ENCODE results near the gene CFAP58.

CFAP58 gene

DNA sequence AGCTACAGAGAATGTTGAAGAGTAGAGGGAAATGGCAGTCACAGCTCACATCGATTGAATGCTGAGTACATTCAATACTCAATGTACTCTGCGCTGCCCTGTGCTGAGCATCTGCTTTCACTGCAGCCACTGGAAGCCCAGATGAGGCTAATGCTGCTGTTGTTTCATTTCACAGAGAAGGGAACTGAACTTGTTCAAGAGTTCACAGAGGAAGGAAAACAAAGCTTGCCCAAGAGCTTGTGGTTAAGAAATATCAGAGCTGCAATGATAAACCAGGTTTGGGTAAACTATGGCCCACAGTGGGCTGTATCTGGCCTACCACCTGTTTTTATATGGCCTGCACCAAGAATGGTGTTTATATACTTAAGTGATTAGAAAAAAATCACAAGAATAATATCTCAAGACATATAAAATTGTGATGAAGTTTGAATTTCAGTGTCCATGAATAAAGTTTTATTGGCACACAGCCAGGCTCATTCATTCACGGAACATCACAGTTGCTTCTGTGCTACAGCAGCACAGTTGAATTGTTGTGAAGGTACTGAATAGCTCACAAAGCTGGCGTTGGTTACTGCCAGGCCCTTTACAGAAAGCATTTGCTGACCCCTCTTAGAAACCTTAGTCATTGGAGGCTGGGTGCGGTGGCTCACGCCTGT lies 64.1 kb downstream of the CFAP58 start:
- H3K4me3 ChIP-seq (ENCODE audit: low read depth, low read length) = no peak overlapping the region
- in situ Hi-C loops (cut with HindIII; ENCODE audit: low sequenced_read_pairs) = no loop called here
- no peak for DNase-seq (ENCODE audit: low read depth)
- TF ChIP-seq, protein P1, sequence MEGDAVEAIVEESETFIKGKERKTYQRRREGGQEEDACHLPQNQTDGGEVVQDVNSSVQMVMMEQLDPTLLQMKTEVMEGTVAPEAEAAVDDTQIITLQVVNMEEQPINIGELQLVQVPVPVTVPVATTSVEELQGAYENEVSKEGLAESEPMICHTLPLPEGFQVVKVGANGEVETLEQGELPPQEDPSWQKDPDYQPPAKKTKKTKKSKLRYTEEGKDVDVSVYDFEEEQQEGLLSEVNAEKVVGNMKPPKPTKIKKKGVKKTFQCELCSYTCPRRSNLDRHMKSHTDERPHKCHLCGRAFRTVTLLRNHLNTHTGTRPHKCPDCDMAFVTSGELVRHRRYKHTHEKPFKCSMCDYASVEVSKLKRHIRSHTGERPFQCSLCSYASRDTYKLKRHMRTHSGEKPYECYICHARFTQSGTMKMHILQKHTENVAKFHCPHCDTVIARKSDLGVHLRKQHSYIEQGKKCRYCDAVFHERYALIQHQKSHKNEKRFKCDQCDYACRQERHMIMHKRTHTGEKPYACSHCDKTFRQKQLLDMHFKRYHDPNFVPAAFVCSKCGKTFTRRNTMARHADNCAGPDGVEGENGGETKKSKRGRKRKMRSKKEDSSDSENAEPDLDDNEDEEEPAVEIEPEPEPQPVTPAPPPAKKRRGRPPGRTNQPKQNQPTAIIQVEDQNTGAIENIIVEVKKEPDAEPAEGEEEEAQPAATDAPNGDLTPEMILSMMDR (IDR thresholded peaks at IDR 0.05; ENCODE audit: low read depth, low read length, missing control alignments) = no peak

DNA sequence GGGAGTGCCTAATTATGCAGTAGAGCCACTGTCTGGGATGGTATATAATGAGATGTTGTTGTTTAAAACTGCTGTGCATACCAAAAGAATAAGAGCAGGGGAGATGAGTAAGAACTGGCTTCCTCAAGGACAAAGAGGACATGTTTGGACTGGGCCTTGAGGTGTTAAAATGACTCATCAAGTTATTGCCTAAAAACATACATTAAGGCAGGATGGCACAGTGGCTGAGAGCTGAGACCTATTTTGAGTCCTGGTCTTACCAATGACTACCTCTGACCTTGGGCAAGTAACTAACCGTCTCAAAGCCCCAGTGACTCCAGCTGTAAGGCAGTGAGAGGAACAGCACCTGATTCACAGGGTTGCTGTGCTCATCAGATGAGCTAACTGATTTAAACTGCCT lies 71.1 kb downstream of the CFAP58 start:
- TF ChIP-seq, protein P1 (IDR thresholded peaks at IDR 0.05; ENCODE audit: low read depth, low read length, missing control alignments) = no peak
- DNase-seq (ENCODE audit: low read depth) = no peak
- in situ Hi-C loops (cut with HindIII; ENCODE audit: low sequenced_read_pairs) = no loop called here
- H3K4me3 ChIP-seq (ENCODE audit: low read depth, low read length) = no peak overlapping the region

DNA sequence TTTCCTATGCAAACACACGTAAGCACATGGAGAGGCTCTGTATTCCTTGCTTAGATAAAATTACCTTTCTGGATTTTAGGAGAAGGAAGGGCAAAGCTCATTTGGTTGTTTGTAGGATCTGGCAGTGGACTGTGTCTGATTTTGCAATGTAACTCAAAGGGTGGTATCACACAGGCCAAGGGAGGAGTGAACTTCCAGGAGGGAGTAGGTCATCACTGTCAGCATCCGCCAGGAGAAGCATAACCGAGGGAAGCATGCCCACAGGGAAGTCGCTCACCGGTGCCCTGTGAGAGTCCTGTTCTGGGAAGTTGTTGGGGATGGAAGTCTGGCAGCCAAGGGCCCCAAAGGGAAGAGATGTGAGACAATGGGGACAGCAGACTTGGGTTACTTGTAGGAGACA lies 74.4 kb downstream of the CFAP58 start:
- in situ Hi-C loops (cut with HindIII; ENCODE audit: low sequenced_read_pairs) = no loop called here
- TF ChIP-seq, protein P1 (IDR thresholded peaks at IDR 0.05; ENCODE audit: low read depth, low read length, missing control alignments) = no peak
- DNase-seq (ENCODE audit: low read depth) = no peak
- H3K4me3 ChIP-seq (ENCODE audit: low read depth, low read length) = no peak overlapping the region

DNA sequence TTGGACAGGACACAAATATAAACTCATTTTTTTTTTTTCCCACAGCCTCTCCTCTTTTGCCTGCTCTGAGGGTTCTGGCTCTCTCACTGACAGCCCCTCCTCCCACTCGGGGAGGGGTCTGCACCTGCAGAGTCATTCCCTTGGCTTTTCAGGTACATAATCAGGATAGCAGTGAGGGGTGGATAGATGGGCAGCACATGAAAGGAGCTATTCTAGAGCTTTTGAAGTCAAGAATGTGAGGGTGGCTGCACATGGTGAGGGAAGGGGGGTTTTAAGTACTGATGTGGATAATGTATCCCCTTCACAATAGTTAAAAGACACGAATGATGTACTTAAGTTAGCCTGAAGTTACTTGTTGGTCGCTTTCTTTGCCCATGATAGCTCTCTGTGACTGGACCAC lies 76.2 kb downstream of the CFAP58 start:
- TF ChIP-seq, protein P1 (IDR thresholded peaks at IDR 0.05; ENCODE audit: low read depth, low read length, missing control alignments) = no peak
- no peak for DNase-seq (ENCODE audit: low read depth)
- no peak overlapping the region for H3K4me3 ChIP-seq (ENCODE audit: low read depth, low read length)
- in situ Hi-C loops (cut with HindIII; ENCODE audit: low sequenced_read_pairs) = no loop called here

DNA sequence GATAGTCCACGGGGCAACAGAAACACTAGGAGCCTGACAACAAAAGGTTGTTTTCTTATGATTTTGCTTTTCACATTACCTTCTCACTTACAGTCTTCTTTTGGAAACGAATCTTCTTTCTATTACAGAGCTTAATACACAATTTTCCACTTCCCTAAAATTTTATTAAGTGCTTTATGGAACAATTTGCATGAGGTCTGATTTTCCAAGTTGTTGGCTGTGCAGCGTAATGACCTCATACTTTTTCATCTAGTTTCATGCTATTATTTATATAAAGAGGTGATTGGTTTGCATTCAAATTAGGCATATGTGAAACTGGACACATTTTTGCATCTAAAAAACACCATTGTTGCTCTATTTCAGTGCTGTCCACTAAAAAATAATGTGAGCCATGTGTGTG lies 76.7 kb downstream of the CFAP58 start:
- DNase-seq (ENCODE audit: low read depth) = no peak
- in situ Hi-C loops (cut with HindIII; ENCODE audit: low sequenced_read_pairs) = no loop called here
- TF ChIP-seq, protein P1 (IDR thresholded peaks at IDR 0.05; ENCODE audit: low read depth, low read length, missing control alignments) = no peak
- H3K4me3 ChIP-seq (ENCODE audit: low read depth, low read length) = no peak overlapping the region

DNA sequence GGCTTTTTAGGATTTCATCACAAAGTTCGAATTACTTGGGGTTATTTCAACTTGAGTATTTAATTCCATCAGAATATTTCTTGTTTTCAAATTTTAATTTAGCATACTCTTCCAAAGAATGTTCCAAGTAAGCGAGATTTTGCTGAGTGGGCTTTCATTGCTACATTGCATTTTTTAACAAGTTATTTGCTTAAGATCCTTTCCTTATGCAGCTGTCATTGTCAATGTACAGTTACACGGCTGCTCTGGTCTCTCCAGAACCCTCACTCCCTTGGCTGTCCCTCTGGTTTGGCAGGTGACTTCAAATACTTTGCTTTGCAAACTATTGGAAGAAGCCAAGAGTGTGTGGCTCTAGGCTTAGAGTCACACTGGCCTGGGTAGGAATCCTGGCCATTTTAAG lies 80.0 kb downstream of the CFAP58 start:
- no peak for DNase-seq (ENCODE audit: low read depth)
- in situ Hi-C loops (cut with HindIII; ENCODE audit: low sequenced_read_pairs) = no loop called here

More for the DNA sequence above, 80.0 kb downstream of the CFAP58 start:
- TF ChIP-seq, protein P1 (IDR thresholded peaks at IDR 0.05; ENCODE audit: low read depth, low read length, missing control alignments) = no peak
- no peak overlapping the region for H3K4me3 ChIP-seq (ENCODE audit: low read depth, low read length)
